Gastrocnemius medialis (tissue), 4 donors: ENCODE measurements around the gene AHRR.

Experiments used
- POLR2A ChIP-seq, 2 donors: fragments of 450-650 bp; IDR thresholded peaks; one replicate each; pipeline ENCODE4 v1.6.1; 2017; ENCODE audit warnings: antibody characterized with exemption in 2 of 2, mild to moderate bottlenecking in 2 of 2, moderate library complexity in 2 of 2
- TF ChIP-seq, protein P1 (sequence below), 5 experiments: fragments of 450-650 bp in 3 of 5; fragments of 200-600 bp in 2 of 5; sonication (generic) in 2 of 5; IDR thresholded peaks in 4 of 5; conservative IDR thresholded peaks in 1 of 5; 1 replicate in 4 of 5; 2 replicates in 1 of 5; pipeline ENCODE4 v1.5.1; 2016 to 2019; ENCODE audit warnings: antibody characterized with exemption in 5 of 5, mild to moderate bottlenecking in 3 of 5, moderate library complexity in 3 of 5

DNA sequence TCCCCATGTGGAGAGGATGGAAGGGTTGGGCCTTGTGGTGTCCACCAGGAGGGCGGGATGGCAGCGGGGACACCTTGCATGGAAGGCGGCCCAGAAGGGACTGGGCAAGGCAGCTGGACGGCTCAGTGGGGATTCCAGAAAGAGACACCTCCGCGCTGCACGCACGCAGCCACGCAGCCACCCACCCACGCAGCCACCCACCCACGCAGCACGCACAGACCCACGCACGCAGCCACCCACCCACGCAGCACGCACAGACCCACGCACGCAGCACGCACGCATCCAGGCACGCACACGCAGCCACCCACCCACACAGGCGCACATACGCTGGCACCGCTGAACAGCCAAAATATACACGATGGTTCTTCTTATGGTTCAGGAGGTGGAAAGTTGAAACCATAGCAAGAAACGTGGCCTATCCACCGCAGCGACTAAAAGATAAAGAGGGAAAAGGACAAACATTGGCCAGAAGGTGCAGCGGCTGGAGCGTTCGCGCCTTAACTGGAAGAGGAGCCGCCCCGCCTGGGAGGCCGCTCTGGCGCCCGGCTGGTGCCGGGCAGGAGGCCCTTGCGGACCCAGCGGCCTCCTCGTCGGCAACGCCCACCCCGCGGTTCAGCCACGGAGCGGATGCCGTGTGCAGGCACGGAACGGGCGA lies 99.2 kb downstream of the AHRR start:
- TF ChIP-seq, protein P1, sequence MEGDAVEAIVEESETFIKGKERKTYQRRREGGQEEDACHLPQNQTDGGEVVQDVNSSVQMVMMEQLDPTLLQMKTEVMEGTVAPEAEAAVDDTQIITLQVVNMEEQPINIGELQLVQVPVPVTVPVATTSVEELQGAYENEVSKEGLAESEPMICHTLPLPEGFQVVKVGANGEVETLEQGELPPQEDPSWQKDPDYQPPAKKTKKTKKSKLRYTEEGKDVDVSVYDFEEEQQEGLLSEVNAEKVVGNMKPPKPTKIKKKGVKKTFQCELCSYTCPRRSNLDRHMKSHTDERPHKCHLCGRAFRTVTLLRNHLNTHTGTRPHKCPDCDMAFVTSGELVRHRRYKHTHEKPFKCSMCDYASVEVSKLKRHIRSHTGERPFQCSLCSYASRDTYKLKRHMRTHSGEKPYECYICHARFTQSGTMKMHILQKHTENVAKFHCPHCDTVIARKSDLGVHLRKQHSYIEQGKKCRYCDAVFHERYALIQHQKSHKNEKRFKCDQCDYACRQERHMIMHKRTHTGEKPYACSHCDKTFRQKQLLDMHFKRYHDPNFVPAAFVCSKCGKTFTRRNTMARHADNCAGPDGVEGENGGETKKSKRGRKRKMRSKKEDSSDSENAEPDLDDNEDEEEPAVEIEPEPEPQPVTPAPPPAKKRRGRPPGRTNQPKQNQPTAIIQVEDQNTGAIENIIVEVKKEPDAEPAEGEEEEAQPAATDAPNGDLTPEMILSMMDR (IDR thresholded peaks at IDR 0.05 in 4 of 5, conservative IDR thresholded peaks at IDR 0.05 in 1 of 5) = no peak
- no peak for TF ChIP-seq POLR2A (IDR thresholded peaks at IDR 0.05)
